Lower lobe of right lung (tissue), 2 donors: ENCODE data around the gene CDK5RAP3. TPM values are rescaled to one million over a fixed set of nuclear protein-coding genes. Genes with fewer than 3 reads are reported as not detected.
"Not testable (repeated sequence)": the region's sequence is repeated elsewhere in the genome, so short reads cannot be mapped to it uniquely, and the experiment has no call there.

ENCODE experiments used
- ATAC-seq, 2 donors: fragments of 200-7000 bp; cut with Tn5 transposase; one replicate each; pipeline ENCODE4 v1.9.1; 2020 to 2022; ENCODE audit warnings: mild to moderate bottlenecking in 2 of 2, moderate library complexity in 2 of 2
- DNase-seq: peaks from one replicate; pipeline ENCODE4 v3.0.0-alpha.2; 2020
- H3K27ac ChIP-seq: fragments of 200-600 bp; one replicate; pipeline ENCODE4 v1.8.0; 2022
- H3K27me3 ChIP-seq: fragments of 200-600 bp; one replicate; pipeline ENCODE4 v1.8.0; 2022; ENCODE audit warnings: low read depth
- H3K36me3 ChIP-seq: fragments of 200-600 bp; one replicate; pipeline ENCODE4 v1.8.0; 2022; ENCODE audit warnings: mild to moderate bottlenecking
- H3K4me1 ChIP-seq: fragments of 200-600 bp; one replicate; pipeline ENCODE4 v1.8.0; 2022
- H3K4me3 ChIP-seq: fragments of 200-600 bp; one replicate; pipeline ENCODE4 v1.8.0; 2022; ENCODE audit warnings: mild to moderate bottlenecking
- H3K9me3 ChIP-seq: fragments of 200-600 bp; one replicate; pipeline ENCODE4 v1.8.0; 2022
- CTCF ChIP-seq: fragments of 200-600 bp; IDR thresholded peaks from one replicate; pipeline ENCODE4 v1.8.0; 2022; ENCODE audit warnings: antibody characterized with exemption, mild to moderate bottlenecking
- intact Hi-C: fragments of 100-400 bp; cut with DNase I; formaldehyde crosslinking; loops from one replicate; pipeline ENCODE4 v1.11.0; 2022
- total RNA-seq: library from RNA; stranded (reverse); fragmentation: NEBNext Ultra II Directional; extraction: Animal tissue kit (Norgen Biotek cat#: 25700); gene quantifications from one replicate; pipeline ENCODE4 v1.2.1, GENCODE V29; 2021
- donor health status: DM: no; HTN: yes; CAD: no; lungs with severe emphysema.

The CDK5RAP3 gene
- total RNA-seq, 1 donor from 2014 or later = 161 TPM

DNA sequence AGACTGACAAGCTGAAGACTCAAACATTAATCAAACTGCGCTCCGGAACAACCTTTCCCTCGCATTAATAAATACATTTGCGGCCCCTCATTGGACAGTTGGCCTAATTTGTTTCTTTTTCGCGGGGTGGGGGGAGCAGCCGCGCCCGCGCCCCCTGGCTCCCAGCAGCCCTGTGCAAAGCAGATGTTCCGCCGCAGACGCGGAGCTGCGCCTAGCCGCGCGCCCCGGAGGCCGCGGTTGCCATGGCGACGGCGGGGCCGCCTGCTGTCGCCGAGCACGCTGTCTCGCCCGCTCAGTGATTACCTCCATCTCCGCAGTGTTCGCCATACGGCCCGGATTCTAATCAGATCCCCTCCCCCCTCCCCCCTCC, 41.2 kb downstream of the CDK5RAP3 start:
- Histone ChIP-seq H3K4me3 (peak overlapping the region; percentile 40), H3K27ac (no peak overlapping the region), H3K9me3 (no peaks in the 10 kb centered on the region), H3K4me1 (peaks cover 13% of the 10 kb centered on the region), H3K27me3 (peaks cover 38% of the 10 kb centered on the region), H3K36me3 (no peaks in the 10 kb centered on the region)
- intact Hi-C loops = no loop called here
- ATAC-seq = peak; percentile 51 to 64
- TF ChIP-seq CTCF = no peak
- DNase-seq = peak; percentile 66

GRCh38 chr17:48012654-48013053, 41.7 kb downstream of the CDK5RAP3 start:
- Histone ChIP-seq H3K9me3 (no peaks in the 10 kb centered on the region), H3K4me1 (peaks cover 11% of the 10 kb centered on the region), H3K4me3 (no peak overlapping the region), H3K27me3 (peaks cover 35% of the 10 kb centered on the region), H3K27ac (no peak overlapping the region), H3K36me3 (no peaks in the 10 kb centered on the region)
- intact Hi-C loops = no loop called here
- ATAC-seq (peak in 1 of 2 donors; percentile 6), DNase-seq (no peak)
- TF ChIP-seq CTCF = no peak

GRCh38 chr17:48013876-48014594, 43.1 kb downstream of the CDK5RAP3 start:
- Histone ChIP-seq H3K4me3 (no peak overlapping the region), H3K27ac (no peak overlapping the region), H3K36me3 (no peaks in the 10 kb centered on the region), H3K27me3 (peaks cover 31% of the 10 kb centered on the region), H3K9me3 (no peaks in the 10 kb centered on the region), H3K4me1 (peaks cover 11% of the 10 kb centered on the region)
- intact Hi-C loops = no loop called here
- ATAC-seq (no peak), DNase-seq (no peak)
- no peak for TF ChIP-seq CTCF

DNA sequence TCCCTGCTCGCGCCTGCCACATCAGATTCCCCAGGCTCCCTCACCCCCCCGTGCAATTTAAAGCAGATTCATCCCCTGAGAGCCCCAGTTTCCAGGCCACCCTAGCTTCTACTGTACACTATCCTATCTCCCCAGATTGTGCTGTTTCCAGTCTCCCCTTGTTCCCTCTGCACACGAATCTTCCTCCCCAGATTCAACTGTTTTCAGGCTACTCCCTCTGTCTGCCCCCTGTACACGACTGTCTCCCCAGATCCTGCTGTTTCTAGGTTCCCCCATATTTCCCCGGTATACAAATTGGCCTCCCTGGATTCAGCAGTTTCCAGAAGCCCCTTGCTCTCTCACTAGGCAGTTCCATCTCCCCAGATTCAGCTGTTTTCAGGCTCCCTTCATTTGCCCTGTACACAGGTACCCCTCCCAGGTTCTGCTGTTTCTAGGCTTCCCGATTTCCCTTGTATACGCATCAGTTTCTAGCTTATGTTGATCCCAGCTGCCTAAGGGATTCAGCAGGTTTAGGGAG, 43.7 kb downstream of the CDK5RAP3 start:
- intact Hi-C loops = no loop called here
- Histone ChIP-seq H3K4me3 (no peak overlapping the region), H3K9me3 (no peaks in the 10 kb centered on the region), H3K4me1 (peaks cover 11% of the 10 kb centered on the region), H3K27ac (no peak overlapping the region), H3K36me3 (no peaks in the 10 kb centered on the region), H3K27me3 (peaks cover 26% of the 10 kb centered on the region)
- TF ChIP-seq CTCF = no peak
- ATAC-seq (no peak), DNase-seq (no peak)

- no peaks in the 10 kb centered on the region for H3K36me3 ChIP-seq
- no peak for TF ChIP-seq CTCF
- no peaks in the 10 kb centered on the region for H3K9me3 ChIP-seq
- peaks cover 11% of the 10 kb centered on the region for H3K4me1 ChIP-seq
- intact Hi-C loops = no loop called here
- H3K27me3 ChIP-seq = peaks cover 30% of the 10 kb centered on the region
- DNase-seq = peak; percentile 1
- no peak overlapping the region for H3K4me3 ChIP-seq
- H3K27ac ChIP-seq = no peak overlapping the region
- no peak for ATAC-seq
These were observed 45.2 kb downstream of the CDK5RAP3 start for GRCh38 chr17:48016112-48016511.

GRCh38 chr17:48017817-48018158, 46.9 kb downstream of the CDK5RAP3 start:
- H3K4me3 ChIP-seq, H3K27ac ChIP-seq, H3K36me3 ChIP-seq, intact Hi-C loops, H3K4me1 ChIP-seq, H3K9me3 ChIP-seq, DNase-seq, ATAC-seq: not testable (repeated sequence)
- peaks cover 19% of the 10 kb centered on the region for H3K27me3 ChIP-seq
